OCI-LY3 (cell line): ENCODE measurements around the gene MED23.

Experiments
- H2AFZ ChIP-seq: fragments of 200-600, 300-600 bp; shearing (Covaris generic); 2 replicates; pipeline ENCODE4 v1.6.0; 2014; ENCODE audit warnings: antibody characterized with exemption, low read depth, low read length
- H3K27ac ChIP-seq: fragments of 200-600, 300-600 bp; sonication (generic); 2 replicates; pipeline ENCODE4 v1.5.1; 2014; ENCODE audit warnings: mild to moderate bottlenecking, low read length, moderate library complexity, mixed read lengths
- H3K27me3 ChIP-seq: fragments of 200-600, 300-600 bp; sonication (generic); 2 replicates; pipeline ENCODE4 v1.6.1; 2014; ENCODE audit warnings: low read depth, low read length, mixed read lengths
- H3K36me3 ChIP-seq: fragments of 200-600, 300-600 bp; sonication (generic); replicated peaks from 2 replicates; pipeline ENCODE3; 2014; ENCODE audit warnings: low read depth, low read length, mixed read lengths
- H3K4me1 ChIP-seq: fragments of 300-600, 200-600 bp; sonication (generic); 2 replicates; pipeline ENCODE4 v1.6.1; 2014; ENCODE audit warnings: low read length, mixed read lengths
- H3K4me2 ChIP-seq: fragments of 200-600, 300-600 bp; sonication (generic); 2 replicates; pipeline ENCODE4 v1.6.1; 2014; ENCODE audit warnings: low read length, mixed read lengths
- H3K4me3 ChIP-seq: fragments of 300-600, 200-600 bp; sonication (generic); 2 replicates; pipeline ENCODE4 v1.5.1; 2014; ENCODE audit warnings: antibody characterized with exemption, mild to moderate bottlenecking, low read length, moderate library complexity
- H3K79me2 ChIP-seq: fragments of 300-600, 200-600 bp; shearing (Covaris generic); 2 replicates; pipeline ENCODE4 v1.6.1; 2014; ENCODE audit warnings: mild to moderate bottlenecking, low read length, mixed read lengths
- H3K9ac ChIP-seq: fragments of 300-600, 200-600 bp; shearing (Covaris generic); 2 replicates; pipeline ENCODE4 v1.6.0; 2014; ENCODE audit warnings: mild to moderate bottlenecking, low read length, moderate library complexity
- H3K9me3 ChIP-seq: fragments of 200-600, 300-600 bp; shearing (Covaris generic); 2 replicates; pipeline ENCODE4 v1.6.1; 2014; ENCODE audit warnings: low read length, mixed read lengths; ENCODE audit not compliant: insufficient read depth
- H4K20me1 ChIP-seq: fragments of 200-600, 300-600 bp; sonication (generic); 2 replicates; pipeline ENCODE4 v1.6.1; 2016; ENCODE audit warnings: low read length, mixed read lengths; ENCODE audit not compliant: insufficient read depth
- CTCF ChIP-seq: fragments of 200-600, 300-600 bp; sonication (generic); IDR thresholded peaks from 2 replicates; pipeline ENCODE4 v1.5.1; 2014; ENCODE audit warnings: antibody characterized with exemption, low read length, low read depth
- EZH2phosphoT487 ChIP-seq: fragments of 200-600 bp; shearing (Covaris generic); IDR thresholded peaks from 2 replicates; pipeline ENCODE4 v1.6.1; 2018; ENCODE audit warnings: antibody characterized with exemption, mixed run types, low read depth

The MED23 gene

GRCh38 chr6:131552572-131552971, 75.5 kb downstream of the MED23 start:
- Histone ChIP-seq H4K20me1 (no peaks in the 10 kb centered on the region), H3K9ac (no peak overlapping the region), H3K4me1 (no peaks in the 10 kb centered on the region), H3K27me3 (no peaks in the 10 kb centered on the region), H3K79me2 (no peaks in the 10 kb centered on the region), H3K36me3 (no peaks in the 10 kb centered on the region), H3K27ac (no peak overlapping the region), H3K9me3 (no peaks in the 10 kb centered on the region), H3K4me3 (no peak overlapping the region), H3K4me2 (no peak overlapping the region), H2AFZ (no peak overlapping the region)
- TF ChIP-seq CTCF (no peak), EZH2phosphoT487 (no peak)

DNA sequence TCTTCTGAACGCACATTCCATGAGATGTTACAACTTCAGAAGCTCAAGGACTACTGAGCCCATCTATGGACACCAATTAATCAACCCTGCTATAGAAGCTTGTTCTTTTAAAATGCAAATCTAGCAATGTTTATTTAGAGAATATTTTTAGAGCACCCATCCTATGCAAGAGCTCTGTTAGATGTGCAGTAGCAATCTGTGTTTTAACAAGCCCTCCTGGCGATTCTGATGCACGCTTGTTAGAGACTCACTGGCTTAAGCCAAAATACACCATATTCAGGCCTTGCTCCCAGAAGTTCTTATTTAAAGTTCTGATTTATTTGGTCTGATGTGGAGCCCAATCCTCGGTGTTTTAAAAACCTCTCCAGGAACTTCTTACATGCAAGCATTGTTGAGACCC, 76.1 kb downstream of the MED23 start:
- no peak for TF ChIP-seq EZH2phosphoT487
- TF ChIP-seq CTCF: no peak
- no peaks in the 10 kb centered on the region for H3K36me3 ChIP-seq
- H3K27me3 ChIP-seq: no peaks in the 10 kb centered on the region
- no peaks in the 10 kb centered on the region for H3K4me1 ChIP-seq
- no peak overlapping the region for H3K4me2 ChIP-seq
- no peaks in the 10 kb centered on the region for H3K79me2 ChIP-seq
- no peak overlapping the region for H2AFZ ChIP-seq
- no peaks in the 10 kb centered on the region for H4K20me1 ChIP-seq
- no peak overlapping the region for H3K27ac ChIP-seq
- no peak overlapping the region for H3K9ac ChIP-seq
- H3K4me3 ChIP-seq: no peak overlapping the region
- H3K9me3 ChIP-seq: no peaks in the 10 kb centered on the region

DNA sequence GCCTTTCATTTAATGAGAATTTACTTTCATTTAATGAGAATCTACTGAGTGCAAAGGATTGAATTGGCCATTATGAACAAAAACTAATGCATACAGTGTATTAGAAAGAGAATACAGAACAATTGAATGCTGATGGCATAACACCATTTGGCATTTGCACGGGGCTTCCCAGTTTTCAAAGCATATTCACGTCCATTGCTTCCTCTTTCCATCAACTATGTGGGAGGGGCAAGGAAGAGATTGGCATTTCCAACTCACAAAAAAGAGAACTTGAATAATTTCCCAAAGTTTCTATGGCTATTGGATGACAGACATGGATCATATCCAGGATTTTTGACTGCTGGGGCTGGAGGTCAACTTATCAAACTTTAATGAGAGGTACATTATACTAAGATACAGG, 78.2 kb downstream of the MED23 start:
- H3K27me3 ChIP-seq: no peaks in the 10 kb centered on the region
- no peak overlapping the region for H3K4me3 ChIP-seq
- H3K4me2 ChIP-seq: no peak overlapping the region
- TF ChIP-seq EZH2phosphoT487 (no peak), CTCF (no peak)
- H4K20me1 ChIP-seq: no peaks in the 10 kb centered on the region
- no peak overlapping the region for H3K9ac ChIP-seq
- no peaks in the 10 kb centered on the region for H3K36me3 ChIP-seq
- no peaks in the 10 kb centered on the region for H3K79me2 ChIP-seq
- no peak overlapping the region for H2AFZ ChIP-seq
- H3K27ac ChIP-seq: no peak overlapping the region
- no peaks in the 10 kb centered on the region for H3K4me1 ChIP-seq
- no peaks in the 10 kb centered on the region for H3K9me3 ChIP-seq

- H3K27ac ChIP-seq: no peak overlapping the region
- no peaks in the 10 kb centered on the region for H3K4me1 ChIP-seq
- no peaks in the 10 kb centered on the region for H4K20me1 ChIP-seq
- no peaks in the 10 kb centered on the region for H3K9me3 ChIP-seq
- no peak overlapping the region for H2AFZ ChIP-seq
- H3K9ac ChIP-seq: no peak overlapping the region
- H3K4me2 ChIP-seq: no peak overlapping the region
- no peaks in the 10 kb centered on the region for H3K27me3 ChIP-seq
- H3K4me3 ChIP-seq: no peak overlapping the region
- TF ChIP-seq EZH2phosphoT487 (no peak), CTCF (no peak)
- no peaks in the 10 kb centered on the region for H3K79me2 ChIP-seq
- H3K36me3 ChIP-seq: no peaks in the 10 kb centered on the region
Measured at GRCh38 chr6:131548441-131548840, 79.6 kb downstream of the MED23 start.
